T-helper 22 cell (primary cell): Measurements from ENCODE around the gene RIN3.

Experiments
- DNase-seq: peaks from one replicate; pipeline ENCODE4 v3.0.0-alpha.2; 2020; ENCODE audit warnings: low read depth

Gene RIN3

GRCh38 chr14:92578511-92578910 is 64.9 kb downstream of the RIN3 start:
- DNase-seq = no peak

GRCh38 chr14:92579244-92579936 is 65.8 kb downstream of the RIN3 start:
- DNase-seq = no peak

- DNase-seq = no peak
These were observed 67.6 kb downstream of the RIN3 start for GRCh38 chr14:92581206-92581605.

GRCh38 chr14:92581966-92582566 is 68.5 kb downstream of the RIN3 start:
- DNase-seq = no peak

GRCh38 chr14:92582706-92583452 is 69.3 kb downstream of the RIN3 start:
- DNase-seq = no peak

DNA sequence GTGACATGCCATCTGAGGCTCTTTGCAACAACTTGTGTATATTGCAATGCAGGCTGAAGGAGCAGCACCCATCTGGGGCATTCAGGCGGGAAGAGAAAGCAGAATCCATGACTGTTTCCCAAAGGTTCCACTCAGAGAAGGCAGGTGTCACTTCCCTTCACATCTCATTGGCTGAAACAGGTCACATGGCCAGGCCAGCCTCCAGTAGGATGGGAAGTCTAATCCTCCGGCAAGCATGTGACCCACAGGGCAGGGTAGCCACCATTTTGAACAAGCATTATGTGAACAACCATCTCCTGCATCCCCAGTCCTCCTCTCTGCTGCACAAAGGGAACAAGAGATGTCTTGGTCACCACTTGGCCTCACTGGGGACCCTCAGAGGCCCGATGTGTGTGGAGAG is 70.6 kb downstream of the RIN3 start:
- DNase-seq = no peak

GRCh38 chr14:92584816-92585215 is 71.2 kb downstream of the RIN3 start:
- no peak for DNase-seq

GRCh38 chr14:92585981-92586937 is 72.7 kb downstream of the RIN3 start:
- peak; percentile 19 for DNase-seq

- DNase-seq = no peak
These were observed 73.5 kb downstream of the RIN3 start for GRCh38 chr14:92586963-92587699.

DNA sequence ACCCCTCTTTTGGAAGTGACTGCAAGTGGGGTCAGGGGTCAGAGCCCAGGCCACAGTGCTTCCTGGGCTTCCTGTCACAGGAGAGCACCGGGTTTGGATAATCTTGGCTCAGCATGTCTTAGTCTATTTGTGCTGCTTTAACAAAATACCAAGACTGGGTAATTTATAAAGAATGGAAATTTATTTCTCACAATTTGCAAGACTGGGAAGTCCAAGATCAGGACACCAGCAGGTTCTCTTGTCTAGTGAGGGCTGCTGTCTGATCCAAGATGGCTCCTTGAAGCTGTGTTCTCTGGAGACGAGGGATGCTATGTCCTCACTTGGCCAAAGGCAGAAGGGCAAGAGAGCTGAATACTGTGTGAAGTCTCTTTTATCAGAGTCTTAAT is 74.1 kb downstream of the RIN3 start:
- no peak for DNase-seq

DNA sequence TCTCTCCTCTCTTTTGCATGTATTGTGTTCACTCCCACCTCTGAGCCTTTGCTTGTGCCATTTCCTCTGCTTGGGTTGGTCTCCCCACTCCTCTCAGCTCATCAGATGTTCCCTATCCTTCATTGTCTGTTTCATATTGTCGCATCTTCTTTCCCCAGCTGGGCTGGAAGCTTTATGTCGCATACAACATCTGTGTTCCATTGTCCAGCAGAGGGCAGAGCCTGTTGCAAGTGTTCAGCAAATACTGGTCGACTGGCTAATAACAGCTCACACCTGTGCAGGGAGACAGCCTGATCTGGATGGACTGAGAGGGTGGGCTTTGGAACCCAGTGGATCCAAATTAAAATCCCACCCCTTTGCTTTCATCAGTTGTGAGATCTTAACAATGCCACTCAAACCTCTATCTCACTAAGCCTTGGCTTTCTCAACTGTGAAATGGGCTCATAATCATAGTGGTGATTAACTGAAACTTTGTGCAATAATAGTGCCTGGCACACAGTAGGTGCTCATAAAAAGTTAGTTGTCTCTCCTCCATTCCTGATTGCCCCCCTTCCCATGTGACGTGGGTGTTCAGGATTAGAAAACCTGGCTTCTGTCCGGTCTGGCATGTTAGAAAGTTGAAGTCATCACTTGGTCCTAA is 75.8 kb downstream of the RIN3 start:
- no peak for DNase-seq

GRCh38 chr14:92590176-92590575 is 76.6 kb downstream of the RIN3 start:
- no peak for DNase-seq

DNA sequence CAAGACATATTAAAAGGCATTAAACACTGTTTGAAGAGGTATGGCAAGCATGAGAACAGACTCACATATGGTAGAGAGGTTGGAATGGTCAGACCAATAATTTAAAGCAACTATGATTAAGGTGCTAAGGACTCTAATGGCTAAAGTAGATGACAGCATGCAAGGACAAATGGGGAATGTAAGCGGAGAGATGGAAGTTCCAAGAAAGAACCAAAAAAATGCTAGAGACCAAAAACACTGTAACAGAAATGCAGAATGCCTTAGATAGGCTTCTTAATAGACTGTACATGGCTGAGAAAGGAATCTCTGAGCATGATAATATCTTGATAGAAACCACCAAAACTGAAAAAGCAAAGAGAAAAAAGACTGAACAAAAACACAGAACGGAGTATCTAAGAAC is 77.4 kb downstream of the RIN3 start:
- no peak for DNase-seq

- no peak for DNase-seq
These were observed 77.8 kb downstream of the RIN3 start for GRCh38 chr14:92591346-92591745.

- no peak for DNase-seq
These were observed 81.7 kb downstream of the RIN3 start for GRCh38 chr14:92595267-92595666.

GRCh38 chr14:92596331-92596907 is 82.8 kb downstream of the RIN3 start:
- DNase-seq = no peak

DNA sequence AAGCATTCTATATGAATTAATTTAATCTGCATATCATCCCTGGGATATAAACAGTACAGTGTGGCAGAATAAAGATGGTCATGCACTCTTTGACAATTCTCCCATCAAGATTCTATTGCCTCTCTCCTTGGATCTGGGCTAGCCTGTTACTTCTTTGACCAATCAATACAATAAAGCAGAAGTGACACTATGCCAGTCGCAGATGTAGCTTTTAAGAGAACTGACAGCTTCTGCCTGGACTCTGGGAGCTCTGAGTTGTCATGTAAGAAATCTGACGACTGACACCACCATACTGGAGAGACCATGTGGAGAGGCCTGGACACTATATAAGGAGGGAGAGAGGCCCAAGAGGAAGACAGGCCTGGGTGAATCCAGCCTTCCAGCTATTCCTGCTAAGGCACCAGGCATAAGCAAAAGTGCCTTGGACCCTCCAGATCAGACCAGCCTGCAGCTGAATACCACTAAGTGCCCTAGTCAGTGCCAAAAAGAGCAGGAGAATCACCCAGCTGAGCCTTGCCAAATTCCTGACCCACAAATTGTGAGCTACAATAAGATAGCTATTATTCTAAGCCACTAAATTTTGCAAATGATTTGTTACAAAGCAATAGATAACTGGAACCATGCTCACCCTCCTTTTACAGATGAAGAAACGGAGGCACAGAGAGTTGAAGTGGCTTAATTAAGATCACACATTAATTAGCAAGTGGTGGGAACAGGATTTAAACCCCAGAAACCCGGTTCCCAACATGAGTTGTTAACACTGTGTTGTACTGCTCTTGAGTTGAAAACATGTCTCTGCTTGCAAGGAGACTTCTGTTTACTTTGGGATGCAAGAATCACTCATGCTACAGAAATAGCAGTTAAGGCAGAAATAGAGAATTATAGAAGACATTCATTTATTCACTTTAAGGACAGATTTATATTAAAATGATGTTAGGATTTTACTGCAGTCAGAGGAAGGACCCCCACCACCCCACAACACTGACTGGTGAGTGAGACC is 84.6 kb downstream of the RIN3 start:
- no peak for DNase-seq

DNA sequence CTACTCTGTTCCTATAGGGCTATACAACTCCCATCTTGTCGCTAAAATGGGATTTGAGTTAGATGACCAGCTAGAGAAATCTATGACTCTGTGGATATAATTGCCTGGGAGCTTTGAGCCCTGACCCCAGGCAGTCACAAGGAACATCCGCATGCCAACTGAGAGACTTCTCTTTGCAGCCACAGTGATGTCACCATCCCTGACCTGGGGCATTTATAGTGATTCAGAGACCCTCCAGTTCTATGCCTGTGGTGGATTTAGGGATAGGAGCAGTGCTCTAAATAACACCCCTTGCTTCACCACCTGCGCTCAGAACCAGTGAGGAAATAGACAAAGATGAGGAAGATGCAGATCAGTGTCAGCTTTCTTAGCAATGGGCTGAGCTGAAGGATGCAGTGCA is 86.2 kb downstream of the RIN3 start:
- DNase-seq = no peak

DNA sequence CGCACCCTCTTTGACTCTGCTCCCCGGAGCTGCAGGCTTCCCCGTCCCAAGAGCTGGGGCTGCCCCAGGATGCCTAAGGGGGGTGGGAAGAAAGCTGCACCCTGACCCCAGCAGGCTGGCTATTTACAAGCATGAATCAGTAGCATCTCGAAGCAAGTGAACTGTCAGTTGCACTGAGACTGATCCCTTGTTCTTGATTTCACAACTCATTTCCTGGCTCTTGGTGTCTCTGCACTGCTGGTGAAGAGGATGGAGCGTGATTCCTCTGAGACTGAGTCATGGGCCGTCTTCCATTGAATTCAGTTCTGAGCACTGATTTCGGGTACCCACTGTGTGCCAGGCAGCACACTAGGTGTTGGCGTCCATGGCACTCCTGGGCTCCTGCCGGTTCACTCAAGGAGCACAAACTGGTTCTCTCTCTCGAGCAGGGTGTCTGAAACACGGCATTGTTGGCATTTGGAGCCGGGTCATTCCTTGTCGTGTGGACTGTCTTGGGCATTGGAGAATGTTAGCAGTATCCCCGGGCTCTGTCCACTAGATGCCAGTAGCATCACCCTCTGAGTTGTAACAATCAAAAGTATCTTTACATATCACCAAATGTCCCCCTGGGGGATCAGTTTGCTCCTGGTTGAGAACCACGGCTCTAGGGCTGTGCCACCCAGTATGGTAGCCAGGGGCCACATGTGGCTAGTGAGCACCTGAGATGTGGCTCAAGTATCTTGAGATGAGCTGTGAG is 86.9 kb downstream of the RIN3 start:
- DNase-seq = no peak
